ENCODE data around the gene EFHC2.

DNA sequence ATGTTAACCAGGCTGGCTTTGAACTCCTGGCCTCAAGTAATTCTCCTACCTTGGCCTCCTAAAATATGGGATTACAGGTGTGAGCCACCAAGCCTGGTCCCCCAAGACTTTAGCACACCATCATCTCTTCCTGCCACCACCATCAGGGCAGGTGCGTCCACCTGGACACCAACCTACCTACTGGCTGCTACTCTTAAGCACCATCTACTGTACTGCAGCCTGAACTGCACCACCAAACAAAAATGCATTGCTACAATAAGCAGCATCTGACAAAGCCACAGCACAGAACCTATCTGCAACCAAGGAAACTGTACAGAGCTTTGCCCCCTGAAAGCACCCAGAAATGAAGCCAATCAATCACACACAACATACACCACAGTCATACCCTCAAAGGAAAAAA, 139.7 kb downstream of the EFHC2 start:
- TF ChIP-seq CTCF (conservative IDR thresholded peaks at IDR 0.05 in 1 of 2, IDR thresholded peaks at IDR 0.05 in 1 of 2; ENCODE audit: low read depth in 1 of 2, low read length in 2 of 2) (no peak), EZH2 (IDR thresholded peaks at IDR 0.05; ENCODE audit: low read length, missing control alignments) (no peak)
